ENCODE results near the gene IPO11.

Gene IPO11

DNA sequence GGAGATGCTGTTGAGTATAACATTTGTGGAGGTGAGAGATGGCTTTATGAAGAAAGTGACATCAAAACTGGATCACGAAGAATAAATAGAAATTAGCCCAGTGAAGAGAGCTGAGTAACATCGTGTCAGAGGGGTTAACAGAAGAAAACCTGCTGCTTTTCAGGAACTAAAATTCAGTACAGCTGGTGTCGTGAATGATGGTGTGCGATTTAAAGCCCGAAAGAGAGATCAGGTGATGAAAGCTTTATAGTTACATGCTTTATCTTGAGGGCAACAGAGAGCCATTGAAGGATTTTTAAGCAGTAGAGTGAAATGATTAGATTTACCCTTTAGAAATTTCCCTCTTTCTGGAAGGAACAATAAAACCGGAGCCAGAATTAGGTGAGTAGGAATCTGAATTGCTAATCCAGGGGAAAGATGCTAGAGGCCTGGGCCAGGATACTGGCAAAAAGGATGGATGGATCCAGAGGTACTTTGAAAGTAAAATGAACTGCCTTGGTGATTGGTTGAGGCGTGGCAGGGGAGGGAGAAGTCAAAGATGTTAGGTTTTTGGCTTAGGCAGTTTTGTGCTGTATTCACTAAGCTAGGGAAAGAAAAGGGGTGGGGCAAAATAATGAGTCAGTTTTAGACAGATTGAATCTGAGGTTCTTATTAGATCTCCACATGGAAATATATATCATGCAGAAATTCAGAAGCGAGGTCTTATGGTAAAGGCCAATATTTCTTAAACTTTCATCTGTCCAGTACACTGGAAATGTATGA is 169.5 kb downstream of the IPO11 start:
- no peak overlapping the region for H3K4me3 ChIP-seq (ENCODE audit: insufficient read depth, low read length, poor library complexity, severe bottlenecking)
- H3K9me3 ChIP-seq (ENCODE audit: insufficient read depth, low read length): no peaks in the 10 kb centered on the region
- H3K27ac ChIP-seq (ENCODE audit: low read depth, low read length): no peak overlapping the region
- H3K4me2 ChIP-seq (ENCODE audit: low read depth, low read length, poor library complexity, severe bottlenecking): no peak overlapping the region
- peaks cover under 1% of the 10 kb centered on the region; the same call in 1 of the 2 replicates for H3K36me3 ChIP-seq (ENCODE audit: low read length)
- no peaks in the 10 kb centered on the region for H3K79me2 ChIP-seq (ENCODE audit: insufficient read depth, low read length)
- H4K20me1 ChIP-seq (ENCODE audit: low read depth, low read length): no peaks in the 10 kb centered on the region
- no peak overlapping the region for H2AFZ ChIP-seq (ENCODE audit: low read depth, low read length, severe bottlenecking)
- H3F3A ChIP-seq (ENCODE audit: insufficient read depth): no peaks in the 10 kb centered on the region
- no peaks in the 10 kb centered on the region for H3K27me3 ChIP-seq (ENCODE audit: low read length)
- H3K9me2 ChIP-seq (replicated peaks; ENCODE audit: insufficient read depth, low read length): no peaks in the 10 kb centered on the region
- TF ChIP-seq, protein P1, sequence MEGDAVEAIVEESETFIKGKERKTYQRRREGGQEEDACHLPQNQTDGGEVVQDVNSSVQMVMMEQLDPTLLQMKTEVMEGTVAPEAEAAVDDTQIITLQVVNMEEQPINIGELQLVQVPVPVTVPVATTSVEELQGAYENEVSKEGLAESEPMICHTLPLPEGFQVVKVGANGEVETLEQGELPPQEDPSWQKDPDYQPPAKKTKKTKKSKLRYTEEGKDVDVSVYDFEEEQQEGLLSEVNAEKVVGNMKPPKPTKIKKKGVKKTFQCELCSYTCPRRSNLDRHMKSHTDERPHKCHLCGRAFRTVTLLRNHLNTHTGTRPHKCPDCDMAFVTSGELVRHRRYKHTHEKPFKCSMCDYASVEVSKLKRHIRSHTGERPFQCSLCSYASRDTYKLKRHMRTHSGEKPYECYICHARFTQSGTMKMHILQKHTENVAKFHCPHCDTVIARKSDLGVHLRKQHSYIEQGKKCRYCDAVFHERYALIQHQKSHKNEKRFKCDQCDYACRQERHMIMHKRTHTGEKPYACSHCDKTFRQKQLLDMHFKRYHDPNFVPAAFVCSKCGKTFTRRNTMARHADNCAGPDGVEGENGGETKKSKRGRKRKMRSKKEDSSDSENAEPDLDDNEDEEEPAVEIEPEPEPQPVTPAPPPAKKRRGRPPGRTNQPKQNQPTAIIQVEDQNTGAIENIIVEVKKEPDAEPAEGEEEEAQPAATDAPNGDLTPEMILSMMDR (IDR thresholded peaks at IDR 0.05; ENCODE audit: insufficient read depth, low read length, poor library complexity, severe bottlenecking): no peak
- no peak for TF ChIP-seq EZH2phosphoT487 (conservative IDR thresholded peaks at IDR 0.05; ENCODE audit: low read length)
- no peak overlapping the region for H3K9ac ChIP-seq (ENCODE audit: low read length)

DNA sequence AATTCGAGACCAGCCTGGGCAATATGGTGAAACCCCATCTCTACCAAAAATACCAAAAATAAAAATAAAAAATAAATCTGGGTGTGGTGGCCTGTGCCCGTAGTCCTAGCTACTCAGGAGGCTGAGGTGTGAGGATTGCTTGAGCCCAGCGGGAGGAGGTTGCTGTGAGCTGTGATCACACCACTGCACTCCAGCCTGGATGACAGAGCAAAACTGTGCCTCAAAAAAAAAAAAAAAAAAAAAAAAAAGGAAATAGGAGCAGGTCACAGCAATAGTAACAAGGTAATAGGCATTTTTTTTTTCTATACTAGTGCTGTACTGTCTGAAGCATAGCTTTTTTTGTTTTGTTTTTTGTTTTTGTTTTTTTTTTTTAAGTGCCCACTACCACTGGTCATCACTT is 171.8 kb downstream of the IPO11 start:
- no peaks in the 10 kb centered on the region for H3F3A ChIP-seq (ENCODE audit: insufficient read depth)
- H3K4me2 ChIP-seq (ENCODE audit: low read depth, low read length, poor library complexity, severe bottlenecking): no peak overlapping the region
- no peaks in the 10 kb centered on the region for H4K20me1 ChIP-seq (ENCODE audit: low read depth, low read length)
- no peaks in the 10 kb centered on the region for H3K9me2 ChIP-seq (replicated peaks; ENCODE audit: insufficient read depth, low read length)
- H3K27ac ChIP-seq (ENCODE audit: low read depth, low read length): no peak overlapping the region
- no peak overlapping the region for H3K4me3 ChIP-seq (ENCODE audit: insufficient read depth, low read length, poor library complexity, severe bottlenecking)
- TF ChIP-seq, protein P1 (IDR thresholded peaks at IDR 0.05; ENCODE audit: insufficient read depth, low read length, poor library complexity, severe bottlenecking): no peak
- TF ChIP-seq EZH2phosphoT487 (conservative IDR thresholded peaks at IDR 0.05; ENCODE audit: low read length): no peak
- H2AFZ ChIP-seq (ENCODE audit: low read depth, low read length, severe bottlenecking): no peak overlapping the region
- peaks cover 4% of the 10 kb centered on the region; the same call in 1 of the 2 replicates for H3K36me3 ChIP-seq (ENCODE audit: low read length)
- no peaks in the 10 kb centered on the region for H3K79me2 ChIP-seq (ENCODE audit: insufficient read depth, low read length)
- no peak overlapping the region for H3K9ac ChIP-seq (ENCODE audit: low read length)
- no peaks in the 10 kb centered on the region for H3K27me3 ChIP-seq (ENCODE audit: low read length)
- H3K9me3 ChIP-seq (ENCODE audit: insufficient read depth, low read length): no peaks in the 10 kb centered on the region

DNA sequence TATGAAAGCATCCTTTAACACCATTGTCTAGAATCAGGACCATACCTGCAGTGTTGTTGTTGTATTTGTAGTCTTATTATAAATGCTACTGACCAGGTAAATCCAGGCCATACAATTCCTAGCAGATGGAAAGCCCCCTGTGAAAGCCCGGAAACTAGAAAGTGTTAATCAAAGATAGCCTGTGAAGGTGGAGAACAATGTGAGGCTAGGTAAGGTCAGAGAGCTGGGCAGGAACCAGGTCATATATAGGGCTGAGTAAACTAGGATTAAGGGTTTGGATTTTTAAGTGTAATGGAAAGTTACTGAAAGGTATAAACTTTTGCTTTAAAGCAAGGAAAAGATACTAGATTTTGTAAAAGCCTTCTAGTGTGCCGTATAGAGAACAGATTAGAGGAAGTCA is 172.7 kb downstream of the IPO11 start:
- Histone ChIP-seq H2AFZ (ENCODE audit: low read depth, low read length, severe bottlenecking) (no peak overlapping the region), H3K27ac (ENCODE audit: low read depth, low read length) (no peak overlapping the region), H3K27me3 (ENCODE audit: low read length) (no peaks in the 10 kb centered on the region), H3K9me2 (replicated peaks; ENCODE audit: insufficient read depth, low read length) (no peaks in the 10 kb centered on the region), H3F3A (ENCODE audit: insufficient read depth) (no peaks in the 10 kb centered on the region), H3K4me2 (ENCODE audit: low read depth, low read length, poor library complexity, severe bottlenecking) (no peak overlapping the region), H4K20me1 (ENCODE audit: low read depth, low read length) (no peaks in the 10 kb centered on the region), H3K9ac (ENCODE audit: low read length) (no peak overlapping the region), H3K9me3 (ENCODE audit: insufficient read depth, low read length) (no peaks in the 10 kb centered on the region), H3K4me3 (ENCODE audit: insufficient read depth, low read length, poor library complexity, severe bottlenecking) (no peak overlapping the region), H3K36me3 (ENCODE audit: low read length) (peaks cover 4% of the 10 kb centered on the region; the same call in 1 of the 2 replicates), H3K79me2 (ENCODE audit: insufficient read depth, low read length) (no peaks in the 10 kb centered on the region)
- no peak for TF ChIP-seq EZH2phosphoT487 (conservative IDR thresholded peaks at IDR 0.05; ENCODE audit: low read length)
- TF ChIP-seq, protein P1 (IDR thresholded peaks at IDR 0.05; ENCODE audit: insufficient read depth, low read length, poor library complexity, severe bottlenecking): no peak
